Measurements from ENCODE around the gene KIF17. TPM values are rescaled to one million over a fixed set of nuclear protein-coding genes. Genes with fewer than 3 reads are reported as not detected.
A peak's percentile ranks its signal among the peaks of the same experiment; 100 is the strongest.
"Not testable (repeated sequence)": the region's sequence is repeated elsewhere in the genome, so short reads cannot be mapped to it uniquely, and the experiment has no call there.

KIF17 gene
- total RNA-seq, 1 donor from 2014 or later, result 1.5 TPM

DNA sequence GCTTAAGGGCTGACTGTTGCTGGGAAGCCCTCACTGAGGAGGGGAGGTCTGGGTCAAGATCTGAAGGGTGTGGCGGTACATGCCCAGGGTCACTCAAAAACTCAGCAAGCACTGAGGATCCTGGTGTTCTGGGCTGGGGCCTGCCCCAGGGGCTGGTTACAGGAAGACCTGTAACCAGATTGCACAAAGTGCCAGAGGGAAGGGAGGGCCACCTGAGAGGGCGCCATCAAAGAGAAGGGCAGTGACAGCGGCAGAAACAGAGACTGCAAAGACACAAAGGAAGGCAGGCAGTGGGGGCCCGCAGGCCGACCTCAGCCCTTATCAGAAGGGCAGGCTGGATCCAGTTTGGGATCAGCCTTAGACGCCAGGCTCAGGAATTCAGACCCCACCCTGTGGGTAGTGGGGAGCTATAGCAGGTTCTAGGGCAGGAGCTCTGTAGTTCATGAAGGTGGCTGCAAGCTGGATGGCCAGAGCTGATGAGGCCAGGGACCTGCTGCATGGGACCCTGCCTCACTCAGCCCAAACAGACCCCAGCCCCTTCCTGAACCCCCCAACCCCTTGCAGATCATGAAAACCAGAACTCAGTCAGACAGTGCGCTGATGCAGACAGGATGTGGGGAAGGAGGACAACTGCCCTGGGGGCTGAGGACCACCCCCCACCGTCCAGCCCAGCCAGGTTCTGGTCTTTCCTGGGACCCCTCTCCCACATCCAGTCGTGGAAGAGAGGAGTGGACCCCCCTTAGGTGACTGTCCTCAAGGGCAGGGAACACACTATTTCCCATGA, 10.8 kb upstream of the KIF17 start:
- DNase-seq (ENCODE audit: low spot score), result peak; percentile 43
- ATAC-seq, result no peak

DNA sequence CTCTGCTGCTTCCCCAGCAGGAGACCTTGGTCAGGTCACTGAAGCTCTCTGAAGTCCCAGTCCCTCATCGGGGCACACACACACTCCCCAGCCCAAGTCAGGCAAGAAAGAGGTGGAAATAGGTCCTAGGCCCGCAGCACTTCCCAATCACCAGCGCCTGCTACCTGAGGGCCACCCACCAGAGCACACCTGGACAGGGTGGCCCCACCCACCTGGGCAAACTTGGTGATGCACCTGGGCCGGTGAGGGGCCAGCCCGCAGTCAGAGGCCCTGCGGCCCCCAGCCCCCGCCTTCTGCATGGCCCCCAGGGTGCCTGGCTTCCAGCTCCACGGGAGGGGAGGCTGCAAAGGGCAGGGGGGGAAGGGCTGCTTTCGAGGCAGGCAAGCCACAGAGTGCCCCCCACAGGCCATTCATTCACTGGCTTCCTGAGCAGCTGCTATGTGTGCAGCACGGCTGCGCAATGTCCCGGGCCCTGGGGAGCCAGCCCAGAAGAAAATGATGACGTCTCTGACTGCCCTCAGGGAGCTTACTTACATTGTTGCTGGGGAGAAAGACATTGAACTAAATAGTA, 10.0 kb upstream of the KIF17 start:
- DNase-seq (ENCODE audit: low spot score) (peak; percentile 41), ATAC-seq (no peak)

DNA sequence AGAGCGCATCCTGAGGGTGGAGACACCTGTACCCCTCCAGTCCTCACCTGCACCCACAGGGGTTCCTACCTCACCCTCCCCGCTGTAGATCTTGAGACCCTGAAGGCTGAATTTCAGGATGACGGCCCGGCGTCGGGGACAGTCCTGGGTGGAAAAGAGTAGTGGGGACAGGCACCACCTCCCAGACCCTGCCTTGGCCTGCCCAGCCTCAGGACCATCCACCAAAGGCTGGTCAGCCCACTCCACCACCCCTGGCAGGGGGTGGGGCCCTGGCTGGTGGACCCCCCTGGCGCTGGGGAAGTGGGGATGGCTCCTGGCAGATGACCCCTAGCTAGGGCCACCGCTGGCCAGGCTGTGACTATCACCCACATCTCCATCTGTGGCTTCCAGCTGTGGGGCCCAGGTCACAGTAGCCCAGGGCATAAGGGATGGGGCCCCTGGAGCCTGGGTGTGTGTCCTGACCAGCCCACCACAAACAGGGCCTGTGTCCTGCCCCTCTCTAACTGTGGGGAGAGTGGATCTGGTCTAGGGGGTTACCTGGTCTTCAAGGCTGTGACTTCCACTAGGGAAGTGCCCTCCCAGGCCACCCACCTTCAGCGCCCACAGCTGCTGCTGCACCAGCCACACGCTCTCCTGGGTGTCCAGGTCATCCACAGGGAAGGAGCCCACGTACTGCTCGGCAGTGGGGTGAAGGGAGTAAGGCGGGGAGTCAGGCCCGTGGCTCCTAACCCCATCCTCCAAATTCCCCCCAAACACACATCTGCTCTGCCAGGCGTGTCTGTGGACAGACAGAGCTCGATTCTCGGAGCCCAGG, 9.3 kb upstream of the KIF17 start:
- peak; percentile 41 for DNase-seq (ENCODE audit: low spot score)
- no peak for ATAC-seq

DNA sequence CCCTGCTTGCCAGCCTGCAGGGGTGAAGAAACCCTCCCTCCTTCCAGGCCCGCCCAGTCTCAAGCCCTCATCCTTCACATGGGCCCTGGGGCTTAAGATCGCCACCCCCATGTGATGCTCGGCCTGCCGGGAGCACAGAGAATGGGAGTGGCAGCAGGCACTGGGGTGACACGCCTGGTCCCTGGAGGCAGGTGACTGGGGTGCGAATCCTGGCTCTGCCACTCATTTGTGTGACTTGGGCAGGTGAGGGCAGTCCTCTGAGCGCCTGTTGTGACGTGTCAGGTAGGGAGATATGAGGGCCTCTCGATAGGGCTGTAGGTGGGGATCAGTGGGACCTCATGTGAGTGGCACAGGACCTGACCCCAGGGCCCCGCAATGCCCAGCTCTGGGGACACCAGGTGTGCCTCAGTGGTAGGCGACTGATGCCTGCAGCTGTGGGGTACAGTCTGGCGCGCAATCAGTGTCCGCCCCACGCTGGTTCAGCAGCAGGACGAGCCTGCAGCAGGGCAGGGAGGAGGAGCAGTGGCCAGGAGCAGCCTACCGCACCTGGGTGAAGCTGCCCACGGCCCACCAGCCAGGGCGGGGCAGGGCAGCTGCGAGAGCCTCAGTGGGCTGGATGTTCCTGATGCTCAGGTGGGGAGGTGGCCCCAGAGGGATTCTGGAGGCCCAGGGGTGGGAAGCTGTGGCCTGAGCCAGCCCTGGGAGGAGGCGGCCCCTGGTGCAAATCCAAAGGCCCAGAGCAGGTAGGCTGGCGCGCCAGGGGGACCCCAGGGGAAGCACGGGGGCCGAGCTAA, 8.5 kb upstream of the KIF17 start:
- DNase-seq (ENCODE audit: low spot score) (peak; percentile 46), ATAC-seq (no peak)

DNA sequence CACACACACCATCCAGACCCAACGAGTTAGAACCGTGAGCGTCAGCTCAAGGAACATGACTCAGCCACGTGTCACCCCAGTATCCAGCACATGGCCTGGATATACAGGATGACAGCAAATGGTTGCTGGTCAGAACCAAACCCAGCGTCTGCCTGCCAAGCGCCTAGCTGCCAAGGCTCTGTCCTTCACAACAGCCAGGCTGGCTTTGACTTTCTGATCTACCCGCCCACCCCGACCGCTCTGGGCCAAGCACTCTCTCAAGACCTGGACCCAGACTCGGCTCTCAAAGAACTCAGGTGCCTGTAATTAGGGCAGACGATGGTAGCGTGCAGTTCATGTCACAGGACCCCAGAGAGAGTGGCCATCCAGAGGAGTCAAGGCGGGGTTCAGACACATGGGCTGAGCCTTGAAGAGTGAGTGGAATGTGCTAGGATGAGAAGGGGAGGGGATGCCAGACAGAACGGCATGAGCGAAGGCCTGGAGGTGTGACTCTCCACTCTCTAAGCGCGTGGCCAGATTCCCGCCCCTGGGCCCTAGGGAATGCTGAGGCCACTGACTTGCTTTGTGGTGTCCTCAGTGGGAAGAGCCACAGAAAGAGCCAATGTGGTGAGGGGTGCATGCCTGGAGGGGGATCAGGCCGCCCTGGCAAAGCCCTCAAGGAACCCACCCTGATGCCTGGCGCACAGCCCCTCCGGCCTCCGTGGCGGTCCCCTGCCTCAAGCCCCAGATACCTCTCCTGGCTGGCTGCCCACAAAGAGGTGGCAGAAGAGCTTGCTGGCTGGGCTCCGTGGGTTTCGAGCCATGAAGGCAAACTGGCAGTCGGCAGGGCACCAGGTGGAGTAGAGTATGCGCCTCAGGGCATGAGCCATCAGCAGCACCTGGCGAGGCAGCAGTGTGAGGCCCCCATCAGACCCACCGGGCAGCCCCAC, 7.6 kb upstream of the KIF17 start:
- peak; percentile 45 for DNase-seq (ENCODE audit: low spot score)
- no peak for ATAC-seq

DNA sequence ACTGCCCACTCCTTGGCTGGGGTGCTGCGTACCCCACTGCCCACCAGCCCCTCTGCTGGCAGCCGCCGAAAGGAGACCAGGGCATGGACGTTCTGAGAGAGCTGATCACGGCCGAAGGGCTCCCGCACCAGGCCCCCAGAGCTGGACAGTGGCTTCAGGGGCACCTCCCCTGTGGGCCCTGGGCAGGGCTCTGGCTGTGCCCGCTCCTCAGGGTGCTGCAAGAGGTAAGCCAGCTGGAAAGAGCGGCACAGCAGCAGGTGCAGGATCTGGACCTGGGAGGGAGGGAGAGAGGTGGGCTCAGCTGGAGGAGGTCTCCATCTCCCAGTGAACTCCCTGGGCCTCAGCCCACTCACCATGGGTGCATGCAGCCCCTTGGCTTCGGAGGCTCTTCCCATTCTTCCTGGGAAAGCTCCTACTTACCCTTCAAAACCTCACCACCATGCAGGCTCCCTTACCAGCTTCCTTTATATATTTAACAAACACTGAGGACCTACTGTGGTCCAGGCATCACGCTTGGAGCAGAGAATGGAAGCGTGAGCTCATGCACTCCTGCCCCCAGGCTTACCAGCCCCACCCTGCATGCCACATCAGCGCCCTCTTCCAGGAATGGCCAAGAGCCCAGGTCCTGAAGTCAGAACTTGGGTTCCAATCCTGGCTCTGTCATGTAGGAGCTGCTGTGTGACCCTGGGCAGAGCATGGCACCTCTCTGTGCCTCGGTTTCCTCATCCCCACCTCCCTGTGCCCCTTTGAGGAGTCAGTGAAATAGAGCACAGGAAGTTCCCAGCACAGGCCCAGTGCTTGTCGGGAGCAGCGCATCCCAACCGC, 6.8 kb upstream of the KIF17 start:
- DNase-seq (ENCODE audit: low spot score), result peak; percentile 37
- no peak for ATAC-seq

DNA sequence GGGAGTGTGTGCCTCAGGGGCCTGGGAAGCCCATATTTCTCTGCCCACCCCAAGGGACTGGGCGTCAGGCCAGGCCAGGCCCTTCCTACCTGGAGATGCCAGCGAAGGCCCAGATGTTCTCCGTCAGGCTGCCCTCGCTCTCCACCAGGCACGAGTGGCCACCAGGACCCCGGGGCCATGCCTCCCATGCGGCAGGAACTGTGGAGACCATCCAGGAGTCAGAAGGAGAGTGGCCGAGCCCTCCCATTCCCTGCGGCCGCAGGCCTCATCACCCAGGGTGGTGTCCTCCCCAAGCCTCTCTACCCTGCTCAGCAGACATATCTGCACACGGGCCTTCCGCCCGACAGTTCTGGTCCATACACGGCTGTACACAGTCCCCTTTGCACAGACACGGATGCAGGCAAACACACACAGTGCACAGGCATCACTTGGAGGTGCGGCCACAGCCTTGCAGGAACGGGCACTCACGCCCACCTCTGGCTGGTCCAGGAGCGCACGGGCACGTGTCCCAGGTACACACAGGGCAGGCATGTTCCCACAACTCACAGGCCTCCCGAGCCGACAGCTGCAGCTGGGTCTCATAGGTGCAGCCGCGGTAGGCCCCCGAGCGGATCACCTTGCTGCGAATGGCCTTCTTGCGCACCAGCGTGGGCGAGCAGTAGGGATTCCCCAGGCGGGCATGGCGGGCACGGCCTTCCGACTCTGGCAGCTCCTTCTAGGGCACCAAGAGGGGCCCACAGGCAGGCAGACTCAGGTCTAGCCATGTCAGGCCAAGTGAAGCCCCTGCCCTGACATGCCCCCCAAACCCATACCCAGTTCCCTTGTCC, 5.9 kb upstream of the KIF17 start:
- DNase-seq (ENCODE audit: low spot score), result peak; percentile 45
- no peak for ATAC-seq

DNA sequence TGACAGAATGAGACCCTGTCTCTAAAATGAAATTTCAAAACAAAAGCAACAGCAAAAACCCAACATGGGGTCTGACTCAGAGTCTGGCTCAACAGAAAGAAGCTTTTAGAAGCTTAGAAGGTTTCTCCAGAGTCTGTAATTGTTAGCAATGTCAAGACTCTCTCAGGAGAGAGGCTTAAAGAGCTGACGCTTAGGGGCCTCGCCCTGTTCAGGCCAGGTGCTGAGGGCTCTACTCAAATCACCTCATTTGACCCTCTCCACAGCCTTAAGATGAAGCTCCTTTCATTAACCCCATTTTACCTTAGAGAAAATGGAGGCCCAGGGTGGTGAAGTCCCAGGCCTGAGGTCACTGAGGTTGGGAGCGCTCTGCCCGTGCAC, 5.3 kb upstream of the KIF17 start:
- DNase-seq (ENCODE audit: low spot score), result no peak
- no peak for ATAC-seq

DNA sequence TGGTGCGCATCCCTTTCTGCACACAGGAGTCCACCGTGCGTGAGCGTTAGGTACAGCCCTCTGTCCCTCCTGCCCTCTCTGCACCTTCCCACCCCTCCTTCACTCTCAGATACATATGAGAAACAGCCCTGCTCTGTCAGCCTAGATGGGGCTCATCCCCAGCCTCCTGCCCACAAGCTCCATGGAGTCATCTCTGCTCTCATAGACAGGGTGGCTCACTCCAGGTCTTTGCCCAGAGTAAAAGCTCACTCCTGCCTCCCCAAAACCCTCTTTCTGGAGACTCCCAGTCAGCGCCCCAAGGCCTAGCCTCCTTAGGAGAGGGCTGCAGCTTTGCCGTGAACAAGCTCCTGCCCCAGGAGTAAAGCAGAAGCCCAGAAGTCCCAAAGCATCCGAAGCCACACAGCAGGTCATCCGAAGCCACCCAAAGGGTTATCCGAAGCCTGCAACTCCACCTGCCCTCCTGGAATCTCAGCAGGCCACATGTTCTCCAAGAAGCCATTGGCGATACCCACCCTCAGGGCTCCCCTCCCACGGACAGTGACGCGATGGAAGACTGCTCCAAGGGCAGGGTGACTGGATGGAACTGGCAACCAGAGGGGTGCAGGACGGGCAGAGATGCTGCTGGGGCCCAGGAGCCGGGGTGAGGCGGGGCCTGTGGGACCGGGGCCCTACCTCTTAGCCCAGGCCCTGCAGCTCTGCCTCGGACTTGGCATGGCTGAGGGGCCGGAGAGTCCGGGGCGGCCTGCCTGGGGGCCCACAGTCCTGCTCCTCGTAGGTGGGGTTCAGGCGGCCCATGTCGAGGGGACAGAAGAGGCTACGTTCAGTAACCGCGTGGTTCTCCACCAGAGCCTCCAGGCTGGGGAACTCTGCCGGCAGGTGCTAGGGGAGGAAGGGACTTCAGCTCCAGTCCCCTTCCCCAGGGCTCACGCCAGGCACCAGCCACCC, 3.6 kb upstream of the KIF17 start:
- no peak for DNase-seq (ENCODE audit: low spot score)
- ATAC-seq, result no peak

DNA sequence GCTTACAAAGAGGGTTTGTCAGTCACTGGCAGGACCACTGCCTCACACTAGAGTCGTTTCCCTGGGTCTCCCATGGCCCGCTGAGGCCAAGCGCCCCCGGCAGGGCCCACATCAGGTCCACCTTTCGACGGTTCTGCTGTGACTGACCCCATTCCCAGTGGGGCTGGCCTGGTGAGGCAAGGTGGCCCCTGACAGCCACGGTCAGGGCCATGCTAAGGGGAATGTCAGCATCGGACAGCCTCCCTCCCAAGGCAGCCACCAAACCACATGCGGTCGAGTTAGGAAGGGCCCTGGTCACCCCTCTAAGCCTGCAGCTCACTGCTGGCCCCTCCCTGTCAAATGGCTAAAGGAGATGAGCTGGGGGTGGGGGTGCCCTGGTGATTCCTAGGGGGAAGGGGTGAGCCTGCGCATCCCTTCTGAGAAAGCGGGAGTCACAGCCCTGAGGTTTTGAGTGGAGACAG, 2.9 kb upstream of the KIF17 start:
- DNase-seq (ENCODE audit: low spot score), result no peak
- no peak for ATAC-seq

DNA sequence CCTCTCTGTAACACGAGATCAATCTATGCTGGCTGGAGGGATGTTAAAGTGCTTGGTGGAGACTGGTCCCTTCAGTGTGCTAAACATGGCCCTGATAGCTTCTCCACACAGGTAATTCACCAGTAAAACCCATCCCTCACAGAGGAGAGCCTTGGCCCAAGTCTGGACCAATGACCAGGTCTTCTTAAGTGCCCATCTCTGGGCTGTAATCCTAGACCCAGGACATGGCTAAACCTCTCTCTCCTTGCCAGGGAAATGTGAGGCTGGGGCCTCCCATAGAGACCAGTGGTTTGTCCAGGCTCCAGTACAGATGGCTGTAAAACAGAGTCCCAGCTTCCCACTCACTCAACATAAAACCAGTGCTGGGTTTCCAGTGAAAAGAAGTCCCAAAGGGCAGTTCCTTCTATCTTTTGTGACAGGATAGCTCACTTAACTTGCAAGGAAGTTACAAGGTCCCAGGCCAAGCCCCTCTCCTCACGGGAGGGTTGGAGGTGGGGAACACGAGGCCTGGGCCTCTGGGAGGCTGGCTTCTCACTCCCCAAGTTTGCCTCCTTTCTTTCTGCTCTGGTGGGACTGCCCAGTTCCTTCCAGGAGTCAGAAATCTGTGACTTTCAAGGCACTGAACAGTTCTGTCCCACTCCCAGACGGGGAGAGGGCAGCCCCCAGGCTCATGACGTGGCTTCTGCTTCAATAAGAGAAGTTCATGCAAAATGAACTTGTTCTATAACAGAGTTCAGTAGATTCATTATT, 2.2 kb upstream of the KIF17 start:
- DNase-seq (ENCODE audit: low spot score) (no peak), ATAC-seq (no peak)

DNA sequence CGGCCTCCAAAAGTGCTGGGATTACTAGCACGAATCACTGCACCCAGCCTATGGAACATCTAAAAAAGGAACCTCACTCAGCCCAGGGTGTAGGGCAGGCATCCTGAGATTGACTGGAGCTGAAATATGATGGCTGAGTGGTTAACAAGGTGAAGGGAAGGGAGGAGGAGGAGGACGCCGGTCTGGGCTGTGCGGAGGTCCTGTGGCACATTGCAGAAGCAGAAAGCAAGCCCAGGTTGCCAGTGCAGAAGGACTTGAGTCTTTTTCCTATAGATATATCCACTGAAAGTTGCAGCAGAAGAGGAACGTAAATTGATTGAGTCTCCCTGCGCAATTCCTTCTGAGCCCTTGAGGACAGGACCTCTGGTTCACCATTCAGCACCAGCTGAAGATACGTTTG, 1.5 kb upstream of the KIF17 start:
- DNase-seq (ENCODE audit: low spot score), result no peak
- ATAC-seq, result no peak

DNA sequence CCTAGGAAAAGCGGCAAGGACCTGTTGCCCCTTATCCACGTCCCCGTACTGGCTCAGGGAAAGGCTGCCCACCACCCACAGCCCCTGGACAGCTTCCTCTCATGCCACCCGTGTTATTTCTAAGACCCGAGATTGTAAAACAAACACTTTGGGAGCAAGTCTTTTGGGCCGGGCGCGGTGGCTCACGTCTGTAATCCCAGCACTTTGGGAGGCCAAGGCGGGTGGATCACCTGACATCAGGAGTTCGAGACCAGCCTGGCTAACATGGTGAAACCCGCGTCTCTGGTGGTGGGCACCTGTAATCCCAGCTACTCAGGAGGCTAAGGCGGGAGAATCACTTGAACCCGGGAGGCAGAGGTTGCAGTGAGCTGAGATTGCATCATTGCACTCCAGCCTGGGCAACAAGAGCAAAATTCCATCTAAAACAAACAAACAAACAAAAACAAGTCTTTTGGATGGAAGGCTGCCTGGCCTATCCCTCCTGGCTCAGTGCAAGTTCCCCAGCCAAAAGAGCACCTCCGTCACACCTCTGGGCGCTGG, 606 bp upstream of the KIF17 start:
- DNase-seq (ENCODE audit: low spot score), result not testable (repeated sequence)

DNA sequence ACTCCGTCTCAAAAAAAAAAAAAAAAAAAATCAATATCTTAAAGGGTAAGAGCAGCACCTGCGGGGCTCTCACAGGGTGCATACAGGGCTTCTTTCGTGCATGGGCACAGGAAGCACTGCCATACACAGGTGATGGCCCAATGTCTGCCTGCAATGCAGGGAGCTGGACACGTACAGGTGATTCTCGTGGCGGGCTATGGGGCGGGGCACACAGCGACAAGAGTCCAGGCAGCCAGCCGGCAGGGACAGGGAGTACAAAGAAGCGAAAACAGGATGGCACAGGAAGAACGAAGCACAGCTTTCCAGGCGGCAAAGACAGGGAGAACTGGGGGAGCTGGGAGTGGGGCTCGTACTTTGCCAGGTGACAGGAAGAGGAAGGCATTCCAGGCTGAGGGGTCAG, 1.6 kb downstream of the KIF17 start:
- ATAC-seq, result no peak
- DNase-seq (ENCODE audit: low spot score), result no peak

More for the DNA sequence above, 606 bp upstream of the KIF17 start:
- not testable (repeated sequence) for ATAC-seq

DNA sequence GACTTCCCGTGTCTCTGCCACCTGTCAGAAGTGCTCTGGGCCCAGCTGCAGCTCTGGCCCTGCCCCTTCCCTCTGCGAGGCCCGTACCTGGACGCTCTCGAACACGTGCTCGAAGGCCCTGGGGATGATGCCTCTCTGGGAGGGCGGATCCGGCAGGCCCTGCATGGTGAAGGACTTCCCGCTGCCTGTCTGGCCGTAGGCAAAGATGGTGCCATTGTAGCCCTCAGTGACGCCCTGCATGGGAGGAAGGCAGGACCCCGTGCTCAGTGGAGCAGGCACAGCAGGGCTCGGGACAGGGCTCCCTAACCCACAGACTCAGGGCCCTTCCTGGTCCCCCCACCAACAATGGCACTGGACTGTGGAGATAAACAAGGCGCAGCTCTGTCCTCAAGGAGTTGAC, 2.4 kb downstream of the KIF17 start:
- ATAC-seq, result no peak
- DNase-seq (ENCODE audit: low spot score), result no peak

DNA sequence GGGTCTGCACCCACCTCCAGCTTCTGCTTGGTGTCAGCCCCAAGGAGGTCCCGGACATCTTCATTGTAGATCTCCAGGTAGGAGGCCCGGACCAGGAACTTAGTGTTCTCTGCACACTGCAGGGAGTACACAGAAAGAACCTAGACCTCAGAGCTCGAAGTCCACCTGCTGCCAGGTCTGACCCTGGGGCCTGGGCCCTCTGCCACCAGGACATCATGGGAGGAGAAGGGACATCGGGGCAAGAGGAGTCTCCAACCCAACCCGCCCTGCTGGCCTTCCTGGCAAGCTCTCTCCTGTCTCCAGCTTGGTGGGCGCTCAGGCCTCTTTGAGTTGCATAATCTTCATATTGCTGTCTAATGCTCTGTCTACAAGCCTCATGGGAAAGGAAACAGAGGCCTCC, 4.4 kb downstream of the KIF17 start:
- peak; percentile 82 for DNase-seq (ENCODE audit: low spot score)
- ATAC-seq, result peak; percentile 83

Data from left lobe of liver (tissue), 2 donors.